OCI-LY7 (cell line): Measurements from ENCODE around the gene SKIDA1.

Source experiments
- EZH2phosphoT487 ChIP-seq: fragments of 200-600 bp; sonication (generic); IDR thresholded peaks from 2 replicates; pipeline ENCODE4 v1.6.1; 2018; ENCODE audit warnings: low read depth, borderline replicate concordance, mild to moderate bottlenecking, mixed run types, antibody characterized with exemption, low read length, moderate library complexity, mixed read lengths
- TF ChIP-seq, protein P1 (sequence below): fragments of 200-600 bp; sonication (generic); conservative IDR thresholded peaks from 2 replicates; pipeline ENCODE4 v1.5.1; 2014; ENCODE audit warnings: mild to moderate bottlenecking, antibody characterized with exemption, low read length, moderate library complexity, mixed read lengths

DNA sequence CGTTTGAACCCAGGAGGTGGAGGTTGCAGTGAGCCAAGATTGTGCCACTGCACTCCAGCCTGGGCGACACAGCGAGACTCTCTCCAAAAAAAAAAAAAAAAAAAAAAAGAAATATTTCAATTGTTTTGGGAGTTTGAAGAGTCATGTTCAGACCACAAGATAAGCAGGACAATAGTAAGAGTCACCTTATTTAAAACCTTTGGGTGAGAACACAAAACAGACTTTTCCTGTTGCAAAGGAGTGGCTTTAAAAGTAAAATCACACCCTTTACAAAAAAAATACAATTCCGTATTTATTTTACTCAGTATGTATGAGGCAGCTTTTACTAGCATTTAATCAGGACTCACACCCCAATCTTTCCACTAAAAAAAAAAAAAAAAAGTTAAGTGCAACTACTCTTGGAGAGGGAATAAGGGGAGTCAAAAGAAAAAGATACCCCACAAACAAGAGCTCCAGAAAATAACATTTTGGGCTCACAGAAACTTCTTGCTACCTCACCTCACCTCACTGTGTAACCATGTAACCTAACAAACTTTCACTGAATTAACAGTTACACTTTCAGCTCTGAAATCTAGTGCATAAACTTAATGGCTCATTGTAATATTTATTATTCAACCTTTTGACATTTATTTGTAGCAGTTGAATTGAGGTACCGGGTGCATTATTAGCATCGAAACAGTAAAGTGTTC lies 11.2 kb downstream of the SKIDA1 start:
- TF ChIP-seq, protein P1, sequence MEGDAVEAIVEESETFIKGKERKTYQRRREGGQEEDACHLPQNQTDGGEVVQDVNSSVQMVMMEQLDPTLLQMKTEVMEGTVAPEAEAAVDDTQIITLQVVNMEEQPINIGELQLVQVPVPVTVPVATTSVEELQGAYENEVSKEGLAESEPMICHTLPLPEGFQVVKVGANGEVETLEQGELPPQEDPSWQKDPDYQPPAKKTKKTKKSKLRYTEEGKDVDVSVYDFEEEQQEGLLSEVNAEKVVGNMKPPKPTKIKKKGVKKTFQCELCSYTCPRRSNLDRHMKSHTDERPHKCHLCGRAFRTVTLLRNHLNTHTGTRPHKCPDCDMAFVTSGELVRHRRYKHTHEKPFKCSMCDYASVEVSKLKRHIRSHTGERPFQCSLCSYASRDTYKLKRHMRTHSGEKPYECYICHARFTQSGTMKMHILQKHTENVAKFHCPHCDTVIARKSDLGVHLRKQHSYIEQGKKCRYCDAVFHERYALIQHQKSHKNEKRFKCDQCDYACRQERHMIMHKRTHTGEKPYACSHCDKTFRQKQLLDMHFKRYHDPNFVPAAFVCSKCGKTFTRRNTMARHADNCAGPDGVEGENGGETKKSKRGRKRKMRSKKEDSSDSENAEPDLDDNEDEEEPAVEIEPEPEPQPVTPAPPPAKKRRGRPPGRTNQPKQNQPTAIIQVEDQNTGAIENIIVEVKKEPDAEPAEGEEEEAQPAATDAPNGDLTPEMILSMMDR, result no peak
- TF ChIP-seq EZH2phosphoT487, result no peak
